GM19438 (cell line): Measurements from ENCODE around the gene FMN2.
"Not testable (repeated sequence)": the region's sequence is repeated elsewhere in the genome, so short reads cannot be mapped to it uniquely, and the experiment has no call there.

Experiments used
- ATAC-seq: cut with Tn5 transposase; IDR thresholded peaks from one replicate; pipeline ENCODE4 v1.9.1; 2021; ENCODE audit warnings: low read depth; ENCODE audit not compliant: unreplicated experiment

The FMN2 gene

DNA sequence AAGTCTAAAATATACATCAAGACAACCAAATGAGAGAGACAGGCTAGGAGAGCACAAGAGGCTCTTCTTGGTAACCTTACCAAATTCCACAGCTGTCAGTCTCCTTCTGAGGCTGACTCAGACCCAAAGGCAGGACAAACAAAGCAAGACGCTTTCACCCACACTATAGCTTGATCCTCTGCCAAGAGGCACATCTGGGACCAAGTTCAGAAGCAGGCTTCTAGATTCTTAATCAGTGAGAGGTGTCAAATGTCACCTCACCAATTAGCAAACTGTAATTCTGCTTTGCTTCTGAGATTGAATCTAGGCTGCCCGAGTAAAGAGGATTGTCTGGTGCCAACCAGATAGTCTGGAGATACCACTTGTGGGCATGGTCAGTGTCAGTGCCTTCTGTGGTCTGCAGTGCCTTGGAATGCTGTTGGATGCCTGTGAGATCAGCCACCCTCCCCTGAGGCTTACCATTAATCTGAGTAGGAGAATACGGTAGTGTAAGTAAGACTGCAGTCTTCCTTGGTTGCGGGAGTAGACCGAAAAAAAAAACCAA, 151.0 kb downstream of the FMN2 start:
- no peak for ATAC-seq

DNA sequence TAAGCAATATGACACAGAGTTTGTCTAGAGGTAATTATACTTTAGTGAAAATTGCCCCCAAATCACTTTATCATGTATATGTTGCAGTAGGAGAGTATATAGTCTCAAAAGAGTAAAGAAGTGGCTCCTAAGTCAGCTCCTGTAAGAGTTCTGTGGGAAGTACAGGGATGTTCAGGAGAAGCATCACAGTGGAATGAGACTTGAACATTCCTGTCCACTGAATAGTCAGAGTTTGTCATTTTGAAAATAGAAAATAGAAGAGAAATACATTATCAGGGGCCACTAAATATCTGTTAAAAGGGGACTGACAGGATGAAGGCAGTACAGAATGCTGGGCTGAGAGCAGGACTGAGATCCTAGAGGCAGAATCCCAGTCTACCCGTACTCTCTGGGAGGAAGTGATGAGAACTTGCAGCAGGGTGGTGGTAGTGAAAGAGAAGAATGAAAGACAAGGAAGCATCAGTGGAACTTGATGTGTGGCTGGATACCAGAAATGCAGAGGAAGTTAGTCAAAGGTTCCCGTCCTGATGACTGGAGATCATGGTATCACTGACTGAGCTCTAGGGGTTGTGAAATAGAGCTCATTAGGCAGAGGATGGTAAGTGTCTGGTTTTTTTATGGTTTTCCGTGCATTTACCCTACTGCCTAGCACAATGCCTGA, 153.4 kb downstream of the FMN2 start:
- ATAC-seq: no peak

DNA sequence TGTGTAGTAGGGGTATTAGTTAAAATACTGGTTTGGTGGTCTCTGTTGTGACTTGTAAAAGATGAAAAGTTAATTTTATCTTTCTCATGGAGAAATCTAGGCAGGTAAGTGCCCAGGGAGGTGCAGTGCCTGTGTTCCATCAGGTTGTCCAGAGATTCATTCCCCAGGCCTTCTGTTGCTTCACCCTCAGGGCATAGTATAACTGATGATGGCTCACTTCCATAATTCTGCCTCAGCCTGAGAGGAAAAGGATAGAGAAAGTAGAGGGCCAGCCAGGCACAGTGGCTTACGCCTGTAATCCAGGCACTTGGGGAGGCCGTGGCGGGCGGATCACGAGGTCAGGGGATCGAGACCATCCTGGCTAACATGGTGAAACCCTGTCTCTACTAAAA, 153.9 kb downstream of the FMN2 start:
- no peak for ATAC-seq

DNA sequence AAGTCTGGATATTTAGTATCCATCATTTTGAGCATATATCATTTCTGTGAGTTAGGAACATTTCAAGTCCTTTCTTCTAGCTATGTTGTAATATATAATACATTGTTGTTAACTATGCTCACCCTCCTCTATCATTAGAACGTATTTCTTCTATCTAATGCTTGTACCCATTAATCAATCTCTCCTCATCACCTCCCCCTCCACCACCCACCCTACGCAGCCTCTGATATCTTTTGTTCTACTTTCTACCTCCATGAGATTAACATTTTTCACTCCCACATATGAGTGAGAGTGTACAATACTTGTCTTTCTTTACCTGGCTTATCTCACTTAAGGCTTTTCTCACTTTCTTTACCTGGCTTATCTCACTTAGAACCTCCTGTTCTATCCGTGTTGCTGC, 156.2 kb downstream of the FMN2 start:
- no peak for ATAC-seq

DNA sequence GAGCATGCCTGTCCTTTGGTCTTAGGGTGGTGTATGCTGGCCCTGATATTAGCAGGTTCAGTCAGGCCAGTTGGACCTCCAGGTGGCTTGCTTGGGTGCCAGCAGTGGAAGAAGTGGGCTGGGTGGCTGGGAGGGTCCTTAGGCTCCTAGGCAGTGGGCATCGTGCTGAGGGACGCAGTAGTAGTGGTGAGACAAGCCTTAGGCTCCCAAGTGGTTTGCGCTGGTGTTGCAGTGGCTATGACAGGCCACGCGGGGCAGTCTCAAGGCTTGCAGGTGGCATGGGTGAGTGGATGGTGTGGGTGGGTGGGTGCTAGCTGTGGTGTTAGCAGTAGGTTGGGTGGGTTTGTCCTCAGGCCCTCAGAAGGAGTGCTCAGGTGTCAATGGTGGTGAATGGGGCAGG, 162.3 kb downstream of the FMN2 start:
- no peak for ATAC-seq

DNA sequence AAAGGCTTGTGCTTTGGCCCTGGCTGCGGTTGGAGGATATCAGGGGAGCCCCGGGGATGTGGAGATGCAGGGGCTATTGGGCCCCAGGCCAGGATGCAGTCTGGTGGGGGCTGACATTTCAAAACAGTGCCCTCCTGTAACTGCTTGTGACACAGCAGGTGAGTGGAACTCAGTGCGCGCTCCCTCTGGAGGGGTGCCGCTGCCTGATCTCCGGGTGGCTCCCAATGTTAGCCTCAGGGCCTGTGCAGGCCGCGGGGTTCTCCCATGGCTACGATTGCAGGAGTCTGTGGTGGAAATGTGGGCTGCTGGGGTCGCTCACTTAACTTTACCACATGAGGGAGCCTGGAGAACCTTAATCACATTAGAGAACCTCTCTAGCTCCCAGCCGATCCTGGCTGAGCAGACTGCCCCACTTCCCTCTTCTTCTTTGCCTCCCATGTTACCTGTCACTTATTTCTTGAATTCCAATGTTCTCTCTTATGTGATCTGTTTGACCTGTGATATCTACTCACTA, 163.2 kb downstream of the FMN2 start:
- no peak for ATAC-seq

DNA sequence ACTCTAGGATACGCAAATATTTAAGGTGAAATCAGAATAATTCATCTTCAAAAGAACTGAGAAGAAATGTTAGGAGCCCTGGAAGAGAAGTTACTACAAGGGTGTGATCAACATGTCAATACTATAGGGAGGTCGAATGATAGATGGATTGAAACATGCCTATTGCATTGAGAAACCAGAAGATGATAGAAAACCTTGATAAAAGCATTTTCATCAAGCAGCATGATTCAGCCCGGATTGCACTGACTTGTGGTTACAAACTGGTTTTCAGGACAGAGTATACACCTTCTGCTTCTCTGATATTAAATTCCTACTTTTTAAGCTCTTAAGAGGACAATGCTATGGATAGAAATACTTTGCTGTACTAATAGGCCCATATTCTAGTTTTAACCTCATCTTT, 164.2 kb downstream of the FMN2 start:
- ATAC-seq: no peak

DNA sequence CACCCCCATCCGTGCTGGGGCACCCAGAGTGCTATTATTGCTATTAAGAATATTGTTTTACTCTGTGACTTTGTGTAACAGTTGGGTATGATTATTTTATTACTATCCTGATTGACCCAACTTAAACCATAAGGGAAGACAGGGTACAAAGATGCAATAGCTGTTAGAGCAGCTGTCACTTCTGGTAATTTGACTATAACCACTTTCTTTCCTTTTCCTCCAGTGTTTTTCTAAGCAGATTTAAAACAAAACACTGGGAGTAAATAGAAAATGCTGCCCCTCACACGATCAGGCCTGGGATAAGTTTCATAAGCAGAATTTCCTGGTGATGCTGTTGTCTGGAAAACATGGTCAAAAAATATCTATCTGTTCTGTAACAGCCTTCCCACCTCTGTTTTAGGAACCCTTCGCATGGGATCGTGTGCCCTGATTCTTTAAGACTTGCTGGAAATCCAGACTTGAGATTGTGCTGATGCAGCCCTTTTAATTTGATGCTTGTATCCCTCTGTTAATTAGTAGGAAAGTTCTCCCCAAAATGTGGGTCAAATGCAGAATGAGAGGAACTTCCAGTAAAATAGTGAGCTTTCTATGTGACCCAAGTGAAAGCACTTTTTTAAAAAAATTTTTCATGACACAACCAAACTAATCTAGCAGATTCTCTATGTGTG, 165.3 kb downstream of the FMN2 start:
- ATAC-seq: no peak

DNA sequence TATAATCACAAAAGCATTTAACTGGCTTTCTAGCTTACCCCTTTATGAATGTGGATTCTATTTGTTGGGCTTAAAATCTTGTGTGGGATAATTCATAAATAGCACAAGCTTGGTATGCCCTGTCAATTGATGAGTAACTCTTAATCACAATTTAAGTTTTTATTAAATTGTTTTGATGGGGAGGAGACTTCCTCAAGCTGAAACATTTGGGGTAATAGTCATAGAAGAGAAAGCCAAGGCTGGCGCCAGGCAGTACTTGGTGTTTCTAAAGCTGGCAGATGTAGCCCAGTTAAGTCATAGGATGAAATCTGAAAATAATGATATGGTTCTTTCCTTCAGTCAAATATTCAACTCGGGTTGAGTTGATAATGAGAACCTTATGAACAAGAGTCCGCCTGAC, 167.2 kb downstream of the FMN2 start:
- ATAC-seq: no peak

DNA sequence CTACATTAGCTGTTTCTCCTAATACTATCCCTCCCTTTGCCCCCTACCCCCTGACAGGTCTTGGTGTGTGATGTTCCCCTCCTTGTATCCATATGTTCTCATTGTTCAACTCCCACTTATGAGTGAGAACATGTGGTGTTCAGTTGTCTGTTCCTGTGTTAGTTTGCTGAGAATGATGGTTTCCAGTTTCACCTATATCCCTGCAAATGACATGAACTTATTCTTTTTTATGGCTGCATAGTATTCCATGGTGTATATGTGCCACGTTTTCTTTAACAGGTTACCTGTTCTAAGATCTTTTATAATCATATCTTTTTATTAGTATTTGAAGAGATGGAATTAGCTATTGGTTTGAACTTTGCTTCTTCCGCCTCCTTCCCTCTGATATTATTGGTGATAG, 172.8 kb downstream of the FMN2 start:
- ATAC-seq: not testable (repeated sequence)

DNA sequence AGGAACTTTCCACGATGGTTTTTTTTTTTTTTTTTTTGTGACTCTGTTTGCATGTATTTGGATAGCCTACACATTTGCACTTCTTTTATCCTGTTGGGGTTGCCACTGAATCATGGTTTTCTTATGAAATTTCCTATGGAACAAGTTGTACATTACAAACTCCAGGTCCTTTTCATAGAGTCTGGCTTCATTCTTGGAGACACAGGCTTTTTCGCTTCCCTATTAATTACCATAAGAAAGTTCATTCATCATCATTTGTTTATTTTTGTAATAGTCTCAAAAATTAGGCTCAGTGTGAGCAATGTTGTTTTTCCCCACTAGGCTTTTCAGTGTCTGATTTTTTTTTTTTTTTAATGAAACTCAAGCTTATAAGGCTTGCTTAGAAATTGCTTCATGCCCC, 179.4 kb downstream of the FMN2 start:
- no peak for ATAC-seq

DNA sequence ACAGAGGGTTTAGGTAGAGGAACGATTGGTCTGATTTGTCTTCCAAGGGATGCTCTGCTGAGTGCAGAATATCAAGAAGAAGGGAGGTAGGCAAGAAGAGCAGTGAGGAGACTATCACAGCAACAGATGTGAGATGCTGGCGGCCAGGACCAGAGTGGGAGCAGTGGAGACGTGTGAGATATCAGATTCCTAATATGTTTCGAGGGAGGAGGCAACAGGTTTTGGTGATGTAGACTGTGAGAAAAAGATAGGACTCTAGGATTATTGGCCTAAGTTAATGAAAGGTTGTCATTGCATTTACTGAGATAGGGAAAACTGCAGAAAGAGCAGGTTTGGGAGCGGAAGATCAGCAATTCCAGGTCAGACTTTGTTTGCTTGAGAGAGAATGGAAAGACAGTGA, 182.9 kb downstream of the FMN2 start:
- ATAC-seq: no peak

DNA sequence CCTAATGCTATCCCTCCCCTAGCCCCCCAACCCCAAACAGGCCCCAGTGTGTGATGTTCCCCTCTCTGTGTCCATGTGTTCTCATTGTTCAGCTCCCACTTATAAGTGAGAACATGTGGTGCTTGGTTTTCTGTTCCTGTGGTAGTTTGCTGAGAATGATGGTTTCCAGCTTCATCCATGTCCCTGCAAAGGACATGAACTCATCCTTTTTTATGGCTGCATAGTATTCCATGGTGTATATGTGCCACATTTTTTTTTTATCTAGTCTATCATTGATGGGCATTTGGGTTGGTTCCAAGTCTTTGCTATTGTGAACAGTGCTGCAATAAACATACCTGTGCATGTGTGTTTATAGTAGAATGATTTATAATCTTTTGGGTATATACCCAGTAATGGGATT, 183.5 kb downstream of the FMN2 start:
- ATAC-seq: not testable (repeated sequence)

DNA sequence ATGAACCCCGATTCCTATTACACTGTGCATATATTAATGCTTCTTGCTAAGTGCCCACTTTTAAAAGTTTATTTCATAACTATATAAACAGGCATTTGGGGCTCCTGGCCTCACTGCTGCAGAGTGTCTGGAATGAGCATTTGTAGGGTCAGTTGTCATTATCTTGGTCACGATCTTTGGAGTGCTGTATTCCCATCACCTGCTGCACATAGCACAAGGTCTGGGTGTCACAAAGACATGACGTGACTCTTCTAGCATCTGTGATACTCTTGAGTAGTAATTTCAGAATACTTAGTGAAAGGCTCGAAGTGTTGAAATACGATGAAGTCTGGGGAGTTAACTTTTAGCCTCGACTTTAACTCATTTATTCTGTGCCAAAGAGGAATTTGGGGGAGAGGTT, 186.4 kb downstream of the FMN2 start:
- ATAC-seq: no peak

DNA sequence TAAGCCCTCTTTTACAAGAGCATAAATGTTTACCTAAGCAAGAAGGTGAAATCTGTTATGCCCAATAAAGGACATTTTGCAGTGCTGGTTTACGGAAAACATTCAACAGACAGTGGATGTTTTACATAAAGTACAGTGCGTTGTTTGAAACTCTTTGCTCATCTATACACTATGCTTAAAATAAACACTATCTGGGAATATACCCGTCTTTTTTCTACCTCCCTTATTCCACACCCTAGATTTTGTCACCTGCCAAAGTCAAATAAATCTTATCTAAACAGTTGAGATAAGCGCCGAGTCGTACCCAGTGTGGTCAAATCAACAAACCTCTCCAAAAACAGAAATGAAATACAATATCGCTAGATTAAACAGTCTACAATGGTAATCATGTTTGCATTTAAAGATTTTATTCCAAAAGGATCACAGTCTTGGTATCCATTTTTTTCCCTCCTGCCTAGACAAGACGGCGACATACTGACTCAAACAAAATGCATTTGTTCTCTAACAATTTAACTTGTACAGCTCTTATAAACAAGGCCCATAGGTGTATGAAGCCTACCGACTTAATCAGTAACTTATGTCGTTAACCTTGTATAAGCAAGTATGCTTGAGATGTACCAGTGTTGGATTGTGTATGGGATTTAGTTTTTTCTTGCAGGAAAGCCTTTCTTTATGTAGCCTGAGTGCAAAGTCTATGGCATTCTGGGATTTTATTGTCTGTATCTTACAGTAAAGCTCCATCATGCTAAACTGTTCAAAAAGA, 189.1 kb downstream of the FMN2 start:
- no peak for ATAC-seq

DNA sequence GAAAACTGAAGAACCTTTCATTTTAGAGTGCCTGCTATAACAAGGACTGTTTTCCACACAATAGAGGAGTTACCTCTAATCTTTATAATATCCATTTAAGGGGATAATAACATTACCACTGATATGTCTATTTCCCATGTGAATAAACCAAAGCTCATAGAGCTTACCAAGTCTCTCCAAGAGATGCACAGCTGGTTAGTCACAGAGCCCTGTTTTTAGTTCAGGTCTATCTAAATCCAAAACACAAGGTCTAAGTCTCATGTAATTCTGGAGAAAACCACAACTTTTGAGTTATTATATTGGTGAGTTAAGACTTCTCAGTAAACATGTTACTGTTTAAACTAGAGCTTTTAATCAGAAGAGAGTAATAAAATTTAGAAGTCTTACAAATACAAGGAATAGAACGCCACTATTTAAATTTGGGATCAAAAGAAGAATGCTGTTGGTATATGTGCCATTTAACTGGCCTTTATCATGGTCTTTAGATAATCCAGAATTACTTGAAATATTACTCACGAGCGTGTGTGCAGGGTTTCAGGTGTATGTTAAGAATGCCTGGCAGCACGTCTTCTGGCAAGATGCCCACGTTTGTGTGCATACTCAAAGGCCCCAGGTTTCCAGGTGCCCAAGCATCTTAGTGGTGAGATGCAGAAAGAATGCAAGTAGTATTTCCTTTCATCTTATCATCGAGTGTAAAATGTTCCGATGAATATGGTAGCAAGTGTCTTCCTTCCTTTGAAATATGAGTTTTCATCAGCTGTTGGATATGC, 190.6 kb downstream of the FMN2 start:
- no peak for ATAC-seq

DNA sequence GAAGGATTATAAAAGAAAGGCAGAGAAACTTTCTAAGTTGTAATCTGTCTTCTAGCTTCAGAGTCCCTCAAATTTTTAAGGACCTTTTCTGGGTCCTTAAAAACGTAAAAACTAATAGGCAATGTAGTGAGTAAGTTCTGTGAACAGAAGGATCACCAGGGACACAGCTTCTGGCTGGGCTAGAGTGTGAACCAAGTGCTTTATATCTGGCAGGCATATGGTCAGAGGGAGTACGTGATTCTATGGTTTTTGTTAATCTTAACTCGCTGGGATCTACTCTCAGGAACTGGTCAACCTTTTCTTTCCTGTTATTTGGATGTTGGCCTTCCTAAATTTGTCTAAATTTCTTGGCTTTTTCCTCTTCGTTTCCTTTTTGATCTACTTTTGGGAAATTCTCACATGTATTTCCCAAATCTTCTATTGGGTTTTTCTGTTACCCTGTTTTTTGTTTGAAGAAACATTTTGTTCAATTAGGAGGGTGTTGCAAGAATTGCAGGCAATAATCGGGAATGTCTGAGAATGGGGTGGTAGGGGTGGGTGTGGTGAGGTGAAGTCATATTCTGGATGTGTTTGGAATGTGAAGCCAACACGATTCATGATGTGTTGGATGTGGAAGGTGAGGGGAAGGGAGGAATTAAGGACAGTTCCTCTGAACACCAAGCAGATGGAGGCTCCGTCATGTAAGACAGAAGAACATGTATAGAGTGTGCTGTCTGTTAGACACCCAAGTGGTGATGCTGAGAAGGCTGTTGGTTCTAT, 193.2 kb downstream of the FMN2 start:
- no peak for ATAC-seq

DNA sequence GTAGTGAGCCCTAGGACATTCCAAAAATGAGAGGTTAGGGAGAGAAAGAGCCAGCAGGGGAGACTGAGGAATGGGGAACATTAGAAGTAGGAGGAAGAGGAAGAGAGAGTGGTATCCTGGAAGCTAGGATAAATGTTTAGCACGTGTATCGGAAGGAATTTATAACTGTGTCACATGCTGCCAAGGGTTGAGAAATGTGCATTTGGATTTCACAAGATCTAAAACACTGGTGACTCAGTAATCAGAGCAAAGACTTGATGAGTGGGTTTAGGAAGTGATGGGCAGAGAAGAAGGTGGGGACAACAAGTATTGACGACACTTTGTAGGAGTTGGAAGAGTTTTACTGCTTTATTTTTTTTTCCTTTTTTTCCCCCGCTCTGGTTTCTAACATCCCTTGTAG, 193.9 kb downstream of the FMN2 start:
- ATAC-seq: no peak

DNA sequence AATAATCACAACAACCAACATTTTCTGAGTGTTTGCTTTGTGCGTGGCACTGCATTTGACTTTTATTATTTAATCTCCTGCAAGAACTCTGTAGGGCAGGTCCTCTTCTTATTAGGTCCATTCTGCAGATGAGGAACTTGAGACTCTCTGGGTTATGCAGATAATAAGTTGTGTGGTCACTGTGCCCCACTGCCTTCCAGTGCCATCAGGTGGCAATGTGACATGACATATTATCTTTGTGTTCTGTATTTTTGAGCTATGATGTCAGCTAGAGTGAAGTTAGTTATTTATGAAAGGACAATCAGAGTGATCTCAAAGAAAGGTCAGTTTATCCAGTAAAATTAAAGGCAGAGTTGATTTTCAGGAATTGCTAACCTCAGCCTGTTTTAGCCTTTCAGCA, 196.0 kb downstream of the FMN2 start:
- ATAC-seq: no peak

DNA sequence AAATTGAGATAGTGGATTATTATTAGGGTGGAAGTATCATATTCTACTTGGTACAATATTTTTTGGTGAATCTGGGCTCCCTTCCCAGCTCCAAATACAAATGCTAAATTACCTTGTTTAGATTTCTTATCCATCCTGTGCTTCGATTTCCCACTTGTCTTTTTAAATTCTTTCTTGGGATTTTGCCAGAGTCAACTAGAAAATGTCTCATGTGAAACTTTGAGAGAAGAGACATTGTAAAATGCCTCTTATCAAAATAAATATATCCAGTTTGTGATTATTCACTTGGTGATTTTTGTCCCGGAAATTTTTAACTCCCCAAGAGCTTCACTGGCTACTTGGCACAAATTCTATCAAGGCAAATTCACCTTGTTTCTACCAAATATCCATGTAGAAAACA, 202.0 kb downstream of the FMN2 start:
- ATAC-seq: no peak
